Caco-2 (cell line): ENCODE results near the gene CCDC3. TPM values are rescaled to one million over a fixed set of nuclear protein-coding genes. Genes with fewer than 3 reads are reported as not detected.
"Not testable (repeated sequence)": the region's sequence is repeated elsewhere in the genome, so short reads cannot be mapped to it uniquely, and the experiment has no call there.

Experiments
- BruUV-seq: library from RNA; stranded (reverse); fragments of 400-500 nt; replicated peaks from 2 replicates; lab custom pipeline; 2021; lab: Mats Ljungman, UMichigan
- CTCF ChIA-PET: fragments of 300-600 bp; sonication (Branson Sonifier 250); formaldehyde crosslinking; loops from one replicate; lab custom pipeline; 2022; ENCODE audit warnings: antibody characterized with exemption; lab: Charles Lee
- POLR2A ChIA-PET: fragments of 300-600 bp; sonication (Branson Sonifier 250); formaldehyde crosslinking; loops from one replicate; lab custom pipeline; 2022; ENCODE audit warnings: antibody characterized with exemption; lab: Charles Lee
- DNase-seq, 2 experiments: peaks; one replicate each; pipeline versions ENCODE4 v3.0.0 to v3.0.0-alpha.2; 2020 to 2022
- H3K27me3 ChIP-seq: replicated peaks from 2 replicates; pipeline ENCODE4 v1.6.0; 2011; ENCODE audit warnings: low read length; ENCODE audit not compliant: control insufficient read depth, insufficient read depth
- H3K36me3 ChIP-seq: 2 replicates; pipeline ENCODE4 v1.5.1; 2011; ENCODE audit warnings: low read length; ENCODE audit not compliant: control insufficient read depth, insufficient read depth
- H3K4me1 ChIP-seq: fragments of 250-450 bp; sonication (Bioruptor Pico); 2 replicates; pipeline ENCODE4 v1.5.1; 2020; ENCODE audit warnings: mild to moderate bottlenecking
- H3K4me3 ChIP-seq: 2 replicates; pipeline ENCODE4 v1.5.1; 2011; ENCODE audit warnings: low read depth, mild to moderate bottlenecking, control low read depth, low read length
- H3K9me3 ChIP-seq: fragments of 250-450 bp; sonication (Bioruptor Pico); 2 replicates; pipeline ENCODE4 v1.5.1; 2020; ENCODE audit warnings: mild to moderate bottlenecking, moderate library complexity
- H3K27ac Mint-ChIP-seq: one replicate; pipeline ENCODE4 v1.8.0; 2022; ENCODE audit warnings: mixed read lengths; ENCODE audit not compliant: unreplicated experiment
- H3K27me3 Mint-ChIP-seq: one replicate; pipeline ENCODE4 v1.8.0; 2022; ENCODE audit warnings: mixed read lengths; ENCODE audit not compliant: insufficient read depth, unreplicated experiment
- H3K36me3 Mint-ChIP-seq: one replicate; pipeline ENCODE4 v1.8.0; 2022; ENCODE audit warnings: mild to moderate bottlenecking, mixed read lengths; ENCODE audit not compliant: insufficient read depth, unreplicated experiment
- H3K4me1 Mint-ChIP-seq: one replicate; pipeline ENCODE4 v1.8.0; 2022; ENCODE audit warnings: low read depth, mixed read lengths; ENCODE audit not compliant: unreplicated experiment
- H3K4me3 Mint-ChIP-seq: one replicate; pipeline ENCODE4 v1.8.0; 2022; ENCODE audit warnings: mild to moderate bottlenecking, moderate library complexity, mixed read lengths; ENCODE audit not compliant: unreplicated experiment
- H3K9me3 Mint-ChIP-seq: one replicate; pipeline ENCODE4 v1.8.0; 2022; ENCODE audit warnings: mixed read lengths; ENCODE audit not compliant: unreplicated experiment
- CTCF ChIP-seq, 2 experiments: fragments of 200-600 bp in 1 of 2; IDR thresholded peaks; 1 replicate in 1 of 2; 2 replicates in 1 of 2; pipeline versions ENCODE4 v1.5.1 to v1.8.0; 2011 to 2022; ENCODE audit warnings: antibody characterized with exemption in 1 of 2, control low read depth in 1 of 2, inconsistent platforms in 1 of 2, low read depth in 1 of 2, low read length in 1 of 2, mild to moderate bottlenecking in 1 of 2, moderate library complexity in 1 of 2; ENCODE audit not compliant: insufficient read depth in 1 of 2, severe bottlenecking in 1 of 2, unreplicated experiment in 1 of 2
- intact Hi-C: fragments of 100-400 bp; cut with micrococcal nuclease; formaldehyde crosslinking; loops from one replicate; pipeline ENCODE4 v1.10.0; 2022; ENCODE audit not compliant: unreplicated experiment
- total RNA-seq: library from RNA; stranded (reverse); gene quantifications from 2 replicates; pipeline ENCODE4 v1.2.3, GENCODE V29; 2022

Gene CCDC3
- total RNA-seq, 1 experiment from 2014 or later, result 3.2 TPM

- BruUV-seq, result no TSS peak
- CTCF ChIA-PET, result no interaction called here
- POLR2A ChIA-PET, result no interaction called here
These were observed 7.9 kb downstream of the CCDC3 start for GRCh38 chr10:12993595-12993994.

GRCh38 chr10:12985347-12985746 is 16.2 kb downstream of the CCDC3 start:
- CTCF ChIA-PET, result no interaction called here
- intact Hi-C loops, result no loop called here
- no peaks in the 10 kb centered on the region for H3K36me3 Mint-ChIP-seq
- no peak for DNase-seq
- TF ChIP-seq CTCF (IDR thresholded peaks at IDR 0.05; ENCODE audit: insufficient read depth in 1 of 2, low read depth in 1 of 2, low read length in 1 of 2, severe bottlenecking in 1 of 2, unreplicated experiment in 1 of 2), result no peak
- no peaks in the 10 kb centered on the region for H3K9me3 Mint-ChIP-seq
- H3K27ac Mint-ChIP-seq, result no peak overlapping the region
- no peaks in the 10 kb centered on the region for H3K4me1 Mint-ChIP-seq
- H3K27me3 ChIP-seq, result no peaks in the 10 kb centered on the region
- peaks cover 2% of the 10 kb centered on the region for H3K27me3 Mint-ChIP-seq
- H3K4me3 Mint-ChIP-seq, result no peak overlapping the region
- POLR2A ChIA-PET, result no interaction called here
- BruUV-seq, result no TSS peak
- no peaks in the 10 kb centered on the region for H3K36me3 ChIP-seq
- H3K4me1 ChIP-seq, result no peaks in the 10 kb centered on the region
- H3K4me3 ChIP-seq, result no peak overlapping the region
- H3K9me3 ChIP-seq, result no peaks in the 10 kb centered on the region

More at GRCh38 chr10:12993595-12993994, 7.9 kb downstream of the CCDC3 start:
- intact Hi-C loops, result no loop called here
- no peaks in the 10 kb centered on the region for H3K4me1 Mint-ChIP-seq
- H3K27ac Mint-ChIP-seq, result no peak overlapping the region
- no peaks in the 10 kb centered on the region for H3K36me3 Mint-ChIP-seq
- H3K27me3 ChIP-seq, result no peaks in the 10 kb centered on the region
- no peaks in the 10 kb centered on the region for H3K4me1 ChIP-seq
- peaks cover 6% of the 10 kb centered on the region for H3K27me3 Mint-ChIP-seq
- no peaks in the 10 kb centered on the region for H3K36me3 ChIP-seq
- H3K4me3 ChIP-seq, result no peak overlapping the region
- H3K9me3 Mint-ChIP-seq, result no peaks in the 10 kb centered on the region
- no peaks in the 10 kb centered on the region for H3K9me3 ChIP-seq
- no peak overlapping the region for H3K4me3 Mint-ChIP-seq
- no peak for DNase-seq
- TF ChIP-seq CTCF (IDR thresholded peaks at IDR 0.05; ENCODE audit: insufficient read depth in 1 of 2, low read depth in 1 of 2, low read length in 1 of 2, severe bottlenecking in 1 of 2, unreplicated experiment in 1 of 2), result no peak

GRCh38 chr10:12984165-12984747 is 17.3 kb downstream of the CCDC3 start:
- Mint-ChIP-seq H3K27me3 (peaks cover 2% of the 10 kb centered on the region), H3K36me3 (no peaks in the 10 kb centered on the region), H3K9me3 (no peaks in the 10 kb centered on the region), H3K4me3 (no peak overlapping the region), H3K4me1 (no peaks in the 10 kb centered on the region), H3K27ac (no peak overlapping the region)
- no TSS peak for BruUV-seq
- Histone ChIP-seq H3K4me1 (no peaks in the 10 kb centered on the region), H3K9me3 (no peaks in the 10 kb centered on the region), H3K36me3 (no peaks in the 10 kb centered on the region), H3K27me3 (no peaks in the 10 kb centered on the region), H3K4me3 (no peak overlapping the region)
- CTCF ChIA-PET, result no interaction called here
- TF ChIP-seq CTCF (IDR thresholded peaks at IDR 0.05; ENCODE audit: insufficient read depth in 1 of 2, low read depth in 1 of 2, low read length in 1 of 2, severe bottlenecking in 1 of 2, unreplicated experiment in 1 of 2), result no peak
- no peak for DNase-seq
- intact Hi-C loops, result no loop called here
- POLR2A ChIA-PET, result no interaction called here

- H3K27me3 Mint-ChIP-seq, CTCF ChIA-PET, POLR2A ChIA-PET, H3K27me3 ChIP-seq, H3K9me3 Mint-ChIP-seq, DNase-seq, H3K27ac Mint-ChIP-seq, H3K4me3 Mint-ChIP-seq, H3K36me3 Mint-ChIP-seq, BruUV-seq, H3K4me1 Mint-ChIP-seq, H3K36me3 ChIP-seq, H3K4me3 ChIP-seq, H3K4me1 ChIP-seq, H3K9me3 ChIP-seq, intact Hi-C loops: not testable (repeated sequence)
These were observed 17.9 kb downstream of the CCDC3 start for GRCh38 chr10:12983568-12983967.
